Measurements from ENCODE around the gene UROS. TPM values are rescaled to one million over a fixed set of nuclear protein-coding genes. Genes with fewer than 3 reads are reported as not detected.

Gene UROS
- total and polyA plus RNA-seq, 10 of the 15 experiments (the other 5 are each of a cell fraction or from before 2014, with no cell fraction given) = 4.3 to 112 (median 64.5) TPM

- Histone ChIP-seq H3K4me2 (ENCODE audit: control insufficient read depth, insufficient read depth) (no peak overlapping the region), H3K9ac (ENCODE audit: control insufficient read depth, insufficient read depth, low read length) (no peak overlapping the region), H3K27me3 (replicated peaks in 1 of 2; ENCODE audit: control insufficient read depth in 2 of 2, insufficient read depth in 2 of 2, low read length in 1 of 2) (no peaks in the 10 kb centered on the region), H3K79me2 (ENCODE audit: control insufficient read depth, insufficient read depth, low read length) (no peaks in the 10 kb centered on the region), H3K9me3 (replicated peaks; ENCODE audit: control insufficient read depth, insufficient read depth, low read length) (no peaks in the 10 kb centered on the region), H2AFZ (ENCODE audit: control insufficient read depth, low read depth, low read length) (no peak overlapping the region), H3K36me3 (ENCODE audit: control insufficient read depth in 2 of 2, insufficient read depth in 2 of 2, low read length in 1 of 2) (peaks cover 0 to 15% of the 10 kb centered on the region in 2 experiments; a peak in 3 of 4 replicates), H3K4me3 (no peak overlapping the region), H3K4me1 (ENCODE audit: control insufficient read depth, insufficient read depth, low read length) (no peaks in the 10 kb centered on the region), H4K20me1 (ENCODE audit: control insufficient read depth, insufficient read depth) (no peaks in the 10 kb centered on the region), H3K27ac (ENCODE audit: control insufficient read depth, insufficient read depth) (no peak overlapping the region)
- in situ Hi-C loops (cut with MboI) = no loop called here
- ATAC-seq (no peak), DNase-seq (ENCODE audit: low read depth, low spot score) (no peak), FAIRE-seq (no peak)
- WGBS (ENCODE audit: insufficient coverage, insufficient replicate concordance, low lambda C conversion rate, missing lambda C conversion rate) = 97% methylated on average over 8 of the region's 8 CpGs
- BruUV-seq (replicated peaks) = no TSS peak
- RAD21 ChIA-PET (ENCODE audit: unreplicated experiment) = no interaction called here
- CTCF ChIA-PET = no interaction called here
- TF ChIP-seq SIN3A (IDR thresholded peaks at IDR 0.05; ENCODE audit: low read depth, low read length) = no peak
- TF ChIP-seq IKZF2 (IDR thresholded peaks at IDR 0.05) = no peak
- no peak for TF ChIP-seq ESRRA (IDR thresholded peaks at IDR 0.05; ENCODE audit: low read length)
- TF ChIP-seq GABPA (IDR thresholded peaks at IDR 0.05; ENCODE audit: low read depth) = no peak
- no peak for TF ChIP-seq PBX3 (IDR thresholded peaks at IDR 0.05; ENCODE audit: insufficient replicate concordance, low read depth, low read length)
- TF ChIP-seq ZBTB40 (IDR thresholded peaks at IDR 0.05; ENCODE audit: borderline replicate concordance) = no peak
- no peak for TF ChIP-seq TCF7 (IDR thresholded peaks at IDR 0.05; ENCODE audit: borderline replicate concordance)
- no peak for TF ChIP-seq CREB1 (IDR thresholded peaks at IDR 0.05; ENCODE audit: low read depth)
- TF ChIP-seq BCL11A (IDR thresholded peaks at IDR 0.05; ENCODE audit: low read depth, low read length) = no peak
- TF ChIP-seq NBN (IDR thresholded peaks at IDR 0.05) = no peak
- TF ChIP-seq ZZZ3 (IDR thresholded peaks at IDR 0.05; ENCODE audit: control insufficient read depth, insufficient read length, low read depth) = no peak
- POLR2A ChIA-PET = interaction anchor here (0.7 kb wide), 1 partner anchor 59 kb away, joined by 3 read pairs; no protein-coding TSS in a partner anchor
- intact Hi-C loops (cut with micrococcal nuclease; ENCODE audit: unreplicated experiment) = no loop called here
- SMC1A ChIA-PET (ENCODE audit: uncharacterized antibody, unreplicated experiment) = no interaction called here
Observed at GRCh38 chr10:125799451-125800182, 23.4 kb downstream of the UROS start.

All from GM12878 (cell line).